ENCODE results near the gene DEGS2. TPM values are rescaled to one million over a fixed set of nuclear protein-coding genes. Genes with fewer than 3 reads are reported as not detected.

Gene DEGS2
- 0.09 TPM in 1 of 2 replicates, not detected in the other for total RNA-seq (2016; rRNA removed; fragmentation: Illumina TruSeq; extraction: Trizol)
- 0.18 and 0.30 TPM in 2 replicates for total RNA-seq (2016; cell fraction: cytosol; rRNA removed; fragmentation: Illumina TruSeq; extraction: Trizol; ENCODE audit: low read depth)
- 0.04 TPM in 2 replicates for total RNA-seq (2016; cell fraction: insoluble cytoplasmic fraction; rRNA removed; fragmentation: Illumina TruSeq; extraction: Trizol)
- total RNA-seq (2016; cell fraction: membrane; rRNA removed; fragmentation: Illumina TruSeq; extraction: Trizol): 0.07 and 0.19 TPM in 2 replicates
- total RNA-seq (2016; cell fraction: nucleus; rRNA removed; fragmentation: Illumina TruSeq; extraction: Trizol): 0.12 and 0.28 TPM in 2 replicates
- 0.09 and 0.14 TPM in 2 replicates for polyA plus RNA-seq (2011; rRNA removed)
- polyA plus RNA-seq (2011; cell fraction: cytosol; rRNA removed): 0.15 and 0.30 TPM in 2 replicates
- polyA plus RNA-seq (2011; cell fraction: nucleus; rRNA removed): 1.6 and 2.0 TPM in 2 replicates
- 0.25 and 0.91 TPM in 2 replicates for polyA plus RNA-seq (2012)
- polyA plus RNA-seq (2016; cell fraction: cytosol; fragmentation: Illumina TruSeq; extraction: Trizol; ENCODE audit: low read depth): not detected in 2 replicates
- polyA plus RNA-seq (2016; cell fraction: insoluble cytoplasmic fraction; fragmentation: Illumina TruSeq; extraction: Trizol; ENCODE audit: low read depth): 0.07 TPM in 1 of 2 replicates, not detected in the other
- not detected in 2 replicates for polyA plus RNA-seq (2016; cell fraction: membrane; fragmentation: Illumina TruSeq; extraction: Trizol; ENCODE audit: low read depth)
- 0.22 TPM in 1 of 2 replicates, not detected in the other for polyA plus RNA-seq (2016; cell fraction: nucleus; fragmentation: Illumina TruSeq; extraction: Trizol; ENCODE audit: insufficient read depth, low read depth)
- 0.30 and 1.6 TPM in 2 replicates for polyA minus RNA-seq (2011; rRNA and poly(A)+ RNA removed; ENCODE audit: low replicate concordance)
- 0.26 and 0.30 TPM in 2 replicates for polyA minus RNA-seq (2011; cell fraction: cytosol; rRNA and poly(A)+ RNA removed)
- polyA minus RNA-seq (2011; cell fraction: nucleus; rRNA and poly(A)+ RNA removed): 0.37 and 0.90 TPM in 2 replicates
- percentile 18 among the genes with signal in this experiment for Bru-seq, nascent RNA
- BruChase-seq, experiment 1, labeled RNA remaining after a 6-hour chase: percentile 17 among the genes with signal in this experiment
- BruChase-seq, experiment 2, labeled RNA remaining after a 2-hour chase: percentile 18 among the genes with signal in this experiment
- long read RNA-seq, experiment 1: 0 reads
- long read RNA-seq, experiment 2, partial matches to known transcripts: 0 of 1 reads
- long read RNA-seq, experiment 2, other reads (novel, unspliced or antisense): 1 of 1 reads

DNA sequence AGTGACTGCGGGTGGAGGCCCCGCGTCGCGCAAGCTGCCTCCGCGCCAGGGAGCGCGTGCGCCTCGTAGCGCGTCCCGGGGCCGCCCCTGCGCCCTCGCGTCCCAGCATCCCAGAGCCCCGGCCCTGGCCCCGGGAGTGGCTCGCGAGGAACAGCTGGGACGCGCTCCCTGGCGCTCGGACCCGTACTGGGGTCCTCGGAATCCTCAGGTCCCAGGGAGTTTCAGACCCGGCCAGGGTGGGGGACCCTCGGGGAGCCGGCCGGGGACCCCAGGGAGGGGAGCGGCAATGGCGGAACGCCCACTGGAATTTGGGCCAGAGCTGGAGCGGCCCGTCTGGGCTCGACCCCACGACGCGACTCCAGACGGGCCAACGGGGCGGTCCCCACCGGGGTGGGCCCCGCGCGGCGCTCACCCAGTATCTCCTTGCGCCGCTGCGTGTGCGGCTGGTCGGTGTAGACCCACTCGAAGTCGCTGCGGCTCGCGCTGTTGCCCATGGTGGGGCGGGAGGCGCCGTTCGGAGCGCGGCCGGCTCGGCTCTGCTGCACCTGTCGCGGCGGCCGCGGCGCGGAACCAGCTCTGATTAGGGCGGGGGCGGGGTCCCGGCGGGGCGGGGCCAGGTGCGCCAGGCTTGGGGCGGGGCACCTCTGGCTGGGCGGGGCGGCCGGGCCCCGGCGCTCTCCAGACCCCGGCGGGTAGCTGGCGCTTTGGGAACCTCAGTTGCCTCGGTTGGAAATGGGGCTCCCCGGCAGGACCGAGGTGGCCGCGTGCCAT lies at the start of gene DEGS2:
TSS of gene DEGS2 (minus strand) at position 552 of the 771 bp plus-strand sequence. CDS start at position 494, 58 bp downstream.
- Histone ChIP-seq H3K4me1 (ENCODE audit: insufficient read depth, low read length) (peaks cover 31% of the 10 kb centered on the region), H3K4me3 (replicated peaks in 1 of 3; ENCODE audit: insufficient read depth in 1 of 3, low read depth in 2 of 3, low read length in 3 of 3) (peak within 1 kb of the TSS in 2 of 3 experiments; percentile 54 to 60; a peak in 3 of 6 replicates), H3K9me3 (ENCODE audit: low read length) (peaks cover 9% of the 10 kb centered on the region), H3K36me3 (replicated peaks in 1 of 2; ENCODE audit: control insufficient read depth in 1 of 2, insufficient read depth in 2 of 2, low read length in 2 of 2) (no peaks in the 10 kb centered on the region), H3K27ac (ENCODE audit: extremely low read length, insufficient read depth, low read length) (no peak within 1 kb of the TSS), H4K20me1 (ENCODE audit: insufficient read depth, low read length) (no peaks in the 10 kb centered on the region), H3K4me2 (ENCODE audit: low read depth, low read length) (peak within 1 kb of the TSS; percentile 65), H3K27me3 (ENCODE audit: control insufficient read depth in 1 of 2, insufficient read depth in 2 of 2, low read length in 2 of 2) (peaks cover 8 to 40% of the 10 kb centered on the region in 2 experiments; a peak in 4 of 5 replicates), H2AFZ (ENCODE audit: low read length) (no peak within 1 kb of the TSS), H3K9ac (ENCODE audit: insufficient read depth, low read depth, low read length) (no peak within 1 kb of the TSS), H3K79me2 (ENCODE audit: insufficient read depth, low read length) (no peaks in the 10 kb centered on the region)
- ATAC-seq: peak; percentile 33
- no TSS peak for BruUV-seq (replicated peaks)
- in situ Hi-C loops (cut with HindIII; ENCODE audit: extremely low pct_ligation_motif_present, low pct_unique_long_range_greater_than_20kb): no loop called here
- TF ChIP-seq, protein P1, sequence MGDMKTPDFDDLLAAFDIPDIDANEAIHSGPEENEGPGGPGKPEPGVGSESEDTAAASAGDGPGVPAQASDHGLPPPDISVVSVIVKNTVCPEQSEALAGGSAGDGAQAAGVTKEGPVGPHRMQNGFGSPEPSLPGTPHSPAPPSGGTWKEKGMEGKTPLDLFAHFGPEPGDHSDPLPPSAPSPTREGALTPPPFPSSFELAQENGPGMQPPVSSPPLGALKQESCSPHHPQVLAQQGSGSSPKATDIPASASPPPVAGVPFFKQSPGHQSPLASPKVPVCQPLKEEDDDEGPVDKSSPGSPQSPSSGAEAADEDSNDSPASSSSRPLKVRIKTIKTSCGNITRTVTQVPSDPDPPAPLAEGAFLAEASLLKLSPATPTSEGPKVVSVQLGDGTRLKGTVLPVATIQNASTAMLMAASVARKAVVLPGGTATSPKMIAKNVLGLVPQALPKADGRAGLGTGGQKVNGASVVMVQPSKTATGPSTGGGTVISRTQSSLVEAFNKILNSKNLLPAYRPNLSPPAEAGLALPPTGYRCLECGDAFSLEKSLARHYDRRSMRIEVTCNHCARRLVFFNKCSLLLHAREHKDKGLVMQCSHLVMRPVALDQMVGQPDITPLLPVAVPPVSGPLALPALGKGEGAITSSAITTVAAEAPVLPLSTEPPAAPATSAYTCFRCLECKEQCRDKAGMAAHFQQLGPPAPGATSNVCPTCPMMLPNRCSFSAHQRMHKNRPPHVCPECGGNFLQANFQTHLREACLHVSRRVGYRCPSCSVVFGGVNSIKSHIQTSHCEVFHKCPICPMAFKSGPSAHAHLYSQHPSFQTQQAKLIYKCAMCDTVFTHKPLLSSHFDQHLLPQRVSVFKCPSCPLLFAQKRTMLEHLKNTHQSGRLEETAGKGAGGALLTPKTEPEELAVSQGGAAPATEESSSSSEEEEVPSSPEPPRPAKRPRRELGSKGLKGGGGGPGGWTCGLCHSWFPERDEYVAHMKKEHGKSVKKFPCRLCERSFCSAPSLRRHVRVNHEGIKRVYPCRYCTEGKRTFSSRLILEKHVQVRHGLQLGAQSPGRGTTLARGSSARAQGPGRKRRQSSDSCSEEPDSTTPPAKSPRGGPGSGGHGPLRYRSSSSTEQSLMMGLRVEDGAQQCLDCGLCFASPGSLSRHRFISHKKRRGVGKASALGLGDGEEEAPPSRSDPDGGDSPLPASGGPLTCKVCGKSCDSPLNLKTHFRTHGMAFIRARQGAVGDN (CRISPR knock-in tag; IDR thresholded peaks at IDR 0.05): peak; percentile 32; the same call in 1 of the 2 replicates
- TF ChIP-seq THAP9 (CRISPR knock-in tag; IDR thresholded peaks at IDR 0.05; ENCODE audit: borderline replicate concordance) (no peak), EZH2 (conservative IDR thresholded peaks at IDR 0.05; ENCODE audit: low read depth, low read length) (peak; percentile 82; the same call in 1 of the 2 replicates), TEAD2 (CRISPR knock-in tag; IDR thresholded peaks at IDR 0.05) (no peak), MTF2 (CRISPR knock-in tag; IDR thresholded peaks at IDR 0.05; ENCODE audit: borderline replicate concordance) (peak; percentile 77; the same call in 1 of the 2 replicates)
- TF ChIP-seq, protein P2, sequence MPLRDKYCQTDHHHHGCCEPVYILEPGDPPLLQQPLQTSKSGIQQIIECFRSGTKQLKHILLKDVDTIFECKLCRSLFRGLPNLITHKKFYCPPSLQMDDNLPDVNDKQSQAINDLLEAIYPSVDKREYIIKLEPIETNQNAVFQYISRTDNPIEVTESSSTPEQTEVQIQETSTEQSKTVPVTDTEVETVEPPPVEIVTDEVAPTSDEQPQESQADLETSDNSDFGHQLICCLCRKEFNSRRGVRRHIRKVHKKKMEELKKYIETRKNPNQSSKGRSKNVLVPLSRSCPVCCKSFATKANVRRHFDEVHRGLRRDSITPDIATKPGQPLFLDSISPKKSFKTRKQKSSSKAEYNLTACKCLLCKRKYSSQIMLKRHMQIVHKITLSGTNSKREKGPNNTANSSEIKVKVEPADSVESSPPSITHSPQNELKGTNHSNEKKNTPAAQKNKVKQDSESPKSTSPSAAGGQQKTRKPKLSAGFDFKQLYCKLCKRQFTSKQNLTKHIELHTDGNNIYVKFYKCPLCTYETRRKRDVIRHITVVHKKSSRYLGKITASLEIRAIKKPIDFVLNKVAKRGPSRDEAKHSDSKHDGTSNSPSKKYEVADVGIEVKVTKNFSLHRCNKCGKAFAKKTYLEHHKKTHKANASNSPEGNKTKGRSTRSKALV (CRISPR knock-in tag; IDR thresholded peaks at IDR 0.05): peak; percentile 63
- FAIRE-seq: no peak
- WGBS (ENCODE audit: low lambda C conversion rate): no CpG with 5 or more reads among the region's 94 CpGs
- CTCF ChIA-PET (ENCODE audit: low intra/inter-chr PET ratio, low total read pairs): no interaction called here
- no peak for DNase-seq (ENCODE audit: low spot score)
- POLR2A ChIA-PET: no interaction called here
- intact Hi-C loops (cut with micrococcal nuclease; ENCODE audit: unreplicated experiment): no loop called here

Data from HepG2 (cell line).